ENCODE data around the gene ASPSCR1.

DNA sequence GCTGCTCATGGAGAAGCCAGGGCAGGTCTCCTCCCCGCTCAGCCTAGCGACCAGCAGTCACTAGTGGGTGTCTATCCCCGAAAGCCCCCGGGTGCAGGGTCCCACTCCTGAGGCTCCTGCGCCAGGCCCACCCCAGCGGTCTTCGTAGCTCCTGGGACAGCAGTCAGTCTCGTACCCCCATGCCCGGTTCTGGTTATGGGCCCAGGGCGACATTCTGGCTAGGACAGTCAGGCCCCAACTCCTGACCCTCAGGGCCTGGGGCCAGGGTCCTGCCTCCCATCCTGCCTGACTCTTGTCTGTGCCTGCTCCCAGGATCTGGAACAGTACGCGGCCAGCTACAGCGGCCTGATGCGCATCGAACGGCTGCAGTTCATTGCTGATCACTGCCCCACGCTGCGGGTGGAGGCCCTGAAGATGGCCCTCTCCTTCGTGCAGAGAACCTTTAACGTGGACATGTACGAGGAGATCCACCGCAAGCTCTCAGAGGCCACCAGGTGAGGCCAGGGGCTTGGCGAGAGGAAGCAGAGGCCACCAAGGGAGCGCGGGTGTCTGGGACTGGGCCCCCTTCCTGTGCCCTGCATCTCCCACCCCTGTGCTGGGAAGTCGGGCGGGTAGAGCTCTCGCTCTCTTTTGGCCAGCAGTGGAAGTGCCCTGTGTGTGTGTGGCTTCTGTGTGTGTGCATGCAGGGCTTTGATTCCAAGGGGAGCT is 76.3 kb downstream of the ASPSCR1 start:
- TF ChIP-seq, protein P1, sequence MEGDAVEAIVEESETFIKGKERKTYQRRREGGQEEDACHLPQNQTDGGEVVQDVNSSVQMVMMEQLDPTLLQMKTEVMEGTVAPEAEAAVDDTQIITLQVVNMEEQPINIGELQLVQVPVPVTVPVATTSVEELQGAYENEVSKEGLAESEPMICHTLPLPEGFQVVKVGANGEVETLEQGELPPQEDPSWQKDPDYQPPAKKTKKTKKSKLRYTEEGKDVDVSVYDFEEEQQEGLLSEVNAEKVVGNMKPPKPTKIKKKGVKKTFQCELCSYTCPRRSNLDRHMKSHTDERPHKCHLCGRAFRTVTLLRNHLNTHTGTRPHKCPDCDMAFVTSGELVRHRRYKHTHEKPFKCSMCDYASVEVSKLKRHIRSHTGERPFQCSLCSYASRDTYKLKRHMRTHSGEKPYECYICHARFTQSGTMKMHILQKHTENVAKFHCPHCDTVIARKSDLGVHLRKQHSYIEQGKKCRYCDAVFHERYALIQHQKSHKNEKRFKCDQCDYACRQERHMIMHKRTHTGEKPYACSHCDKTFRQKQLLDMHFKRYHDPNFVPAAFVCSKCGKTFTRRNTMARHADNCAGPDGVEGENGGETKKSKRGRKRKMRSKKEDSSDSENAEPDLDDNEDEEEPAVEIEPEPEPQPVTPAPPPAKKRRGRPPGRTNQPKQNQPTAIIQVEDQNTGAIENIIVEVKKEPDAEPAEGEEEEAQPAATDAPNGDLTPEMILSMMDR (conservative IDR thresholded peaks at IDR 0.05; ENCODE audit: low read depth, low read length), result no peak
- TF ChIP-seq MXI1 (IDR thresholded peaks at IDR 0.05; ENCODE audit: borderline replicate concordance, low read depth, low read length), result no peak
- no peak for TF ChIP-seq POLR2A (IDR thresholded peaks at IDR 0.05; ENCODE audit: low read depth, low read length)
- no peak for TF ChIP-seq CEBPB (IDR thresholded peaks at IDR 0.05; ENCODE audit: low read depth, low read length)
- no peak for TF ChIP-seq RFX5 (IDR thresholded peaks at IDR 0.05; ENCODE audit: low read depth, low read length)
- no peak for TF ChIP-seq NFE2L2 (IDR thresholded peaks at IDR 0.05; ENCODE audit: low read depth, low read length)
- no peak for TF ChIP-seq SMC3 (IDR thresholded peaks at IDR 0.05; ENCODE audit: low read depth, low read length)
- no peak for TF ChIP-seq RCOR1 (IDR thresholded peaks at IDR 0.05; ENCODE audit: insufficient replicate concordance, low read length)
- no peak for TF ChIP-seq RAD21 (IDR thresholded peaks at IDR 0.05; ENCODE audit: low read length)
- TF ChIP-seq MAFK (IDR thresholded peaks at IDR 0.05; ENCODE audit: low read depth, low read length), result no peak
- TF ChIP-seq BHLHE40 (IDR thresholded peaks at IDR 0.05; ENCODE audit: low read depth, low read length), result no peak
- TF ChIP-seq, protein P2, sequence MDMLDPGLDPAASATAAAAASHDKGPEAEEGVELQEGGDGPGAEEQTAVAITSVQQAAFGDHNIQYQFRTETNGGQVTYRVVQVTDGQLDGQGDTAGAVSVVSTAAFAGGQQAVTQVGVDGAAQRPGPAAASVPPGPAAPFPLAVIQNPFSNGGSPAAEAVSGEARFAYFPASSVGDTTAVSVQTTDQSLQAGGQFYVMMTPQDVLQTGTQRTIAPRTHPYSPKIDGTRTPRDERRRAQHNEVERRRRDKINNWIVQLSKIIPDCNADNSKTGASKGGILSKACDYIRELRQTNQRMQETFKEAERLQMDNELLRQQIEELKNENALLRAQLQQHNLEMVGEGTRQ (IDR thresholded peaks at IDR 0.05; ENCODE audit: low read depth, low read length), result no peak
